Activated naive CD4-positive, alpha-beta T cell treated with anti-CD3 and anti-CD28 coated beads, Interleukin-2, amount 50 U/mL, for 24 hours (primary cell): ENCODE data around the gene ATIC.

Experiments used
- H3K27ac Mint-ChIP-seq: one replicate; pipeline ENCODE4 v1.8.0; 2021; ENCODE audit warnings: mild to moderate bottlenecking, mixed read lengths
- H3K27me3 Mint-ChIP-seq: one replicate; pipeline ENCODE4 v1.8.0; 2021; ENCODE audit warnings: mixed read lengths
- H3K36me3 Mint-ChIP-seq: one replicate; pipeline ENCODE4 v1.8.0; 2021; ENCODE audit warnings: mixed read lengths
- H3K4me1 Mint-ChIP-seq: one replicate; pipeline ENCODE4 v1.8.0; 2021; ENCODE audit warnings: mixed read lengths
- H3K4me3 Mint-ChIP-seq: one replicate; pipeline ENCODE4 v1.8.0; 2021; ENCODE audit warnings: mild to moderate bottlenecking, mixed read lengths
- H3K9me3 Mint-ChIP-seq: one replicate; pipeline ENCODE4 v1.8.0; 2021; ENCODE audit warnings: mixed read lengths

Gene ATIC

DNA sequence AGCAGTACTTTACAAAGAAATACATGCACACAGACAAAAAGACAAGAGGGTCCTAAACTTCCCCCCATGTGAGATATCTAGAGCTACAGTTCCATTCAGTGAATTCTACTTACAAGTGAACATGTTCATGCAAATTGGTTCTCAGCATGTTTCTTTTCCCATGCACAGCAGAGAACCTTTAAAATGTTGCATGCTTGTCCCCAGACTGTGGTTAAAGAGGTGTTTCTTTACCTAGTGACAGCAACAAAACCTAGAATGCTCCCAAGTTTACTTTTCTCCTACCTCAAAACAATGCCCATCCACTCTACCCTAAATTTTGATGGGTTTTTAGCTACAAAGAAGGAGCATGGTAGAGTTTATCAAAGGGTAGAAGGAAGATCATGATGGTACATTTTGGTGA is 80.3 kb downstream of the ATIC start:
- Mint-ChIP-seq H3K36me3 (no peaks in the 10 kb centered on the region), H3K9me3 (no peaks in the 10 kb centered on the region), H3K4me1 (no peaks in the 10 kb centered on the region), H3K27me3 (peaks cover 2% of the 10 kb centered on the region), H3K4me3 (no peak overlapping the region), H3K27ac (no peak overlapping the region)

GRCh38 chr2:215392687-215393270 is 80.9 kb downstream of the ATIC start:
- Mint-ChIP-seq H3K27me3 (peaks cover 2% of the 10 kb centered on the region), H3K9me3 (no peaks in the 10 kb centered on the region), H3K4me1 (no peaks in the 10 kb centered on the region), H3K36me3 (no peaks in the 10 kb centered on the region), H3K27ac (no peak overlapping the region), H3K4me3 (no peak overlapping the region)

DNA sequence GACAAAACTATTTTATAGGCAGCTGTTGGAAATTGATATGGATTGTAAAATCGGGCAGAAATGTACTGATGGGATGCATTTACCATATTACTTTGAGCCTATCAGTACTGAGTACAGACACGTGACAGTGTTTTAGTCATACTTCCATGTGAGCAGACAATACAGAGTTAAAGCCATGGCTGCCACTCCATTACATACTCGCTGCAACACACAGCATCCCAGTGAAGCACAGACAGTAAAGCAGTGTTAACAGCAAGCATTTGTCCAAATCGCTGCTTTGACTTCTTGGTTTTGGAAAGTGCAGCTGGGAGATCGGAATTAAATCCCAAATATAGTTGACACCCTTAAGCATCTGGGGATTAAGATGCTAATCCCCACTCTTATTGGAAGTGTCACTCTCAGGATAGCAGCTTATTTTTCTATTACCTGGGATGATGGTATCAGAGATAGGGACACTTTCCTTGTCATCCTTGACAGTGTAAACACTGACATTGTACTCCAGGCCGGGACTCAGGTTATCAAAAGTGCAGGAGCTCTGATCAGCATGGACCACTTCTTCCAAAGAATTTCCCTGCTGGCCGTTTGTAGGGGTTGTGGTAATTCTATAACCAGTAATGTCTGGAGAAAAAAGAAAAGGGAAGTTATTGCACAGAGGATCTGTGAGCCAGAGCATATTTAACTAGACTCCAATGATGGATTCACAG is 82.4 kb downstream of the ATIC start:
- no peaks in the 10 kb centered on the region for H3K36me3 Mint-ChIP-seq
- H3K4me3 Mint-ChIP-seq, result no peak overlapping the region

GRCh38 chr2:215395687-215396460 is 84.0 kb downstream of the ATIC start:
- no peaks in the 10 kb centered on the region for H3K36me3 Mint-ChIP-seq
- H3K9me3 Mint-ChIP-seq, result no peaks in the 10 kb centered on the region
- no peaks in the 10 kb centered on the region for H3K4me1 Mint-ChIP-seq
- no peak overlapping the region for H3K4me3 Mint-ChIP-seq
- peaks cover 6% of the 10 kb centered on the region for H3K27me3 Mint-ChIP-seq
- H3K27ac Mint-ChIP-seq, result no peak overlapping the region

More for the DNA sequence above, 82.4 kb downstream of the ATIC start:
- Mint-ChIP-seq H3K4me1 (no peaks in the 10 kb centered on the region), H3K27ac (no peak overlapping the region), H3K9me3 (no peaks in the 10 kb centered on the region), H3K27me3 (peaks cover 5% of the 10 kb centered on the region)

- H3K4me1 Mint-ChIP-seq, result no peaks in the 10 kb centered on the region
- H3K4me3 Mint-ChIP-seq, result no peak overlapping the region
- H3K36me3 Mint-ChIP-seq, result no peaks in the 10 kb centered on the region
- H3K27me3 Mint-ChIP-seq, result peaks cover 6% of the 10 kb centered on the region
- H3K9me3 Mint-ChIP-seq, result no peaks in the 10 kb centered on the region
- no peak overlapping the region for H3K27ac Mint-ChIP-seq
Measured at GRCh38 chr2:215396595-215397313, 84.9 kb downstream of the ATIC start.

- Mint-ChIP-seq H3K27me3 (peaks cover 6% of the 10 kb centered on the region), H3K36me3 (no peaks in the 10 kb centered on the region), H3K4me1 (no peaks in the 10 kb centered on the region), H3K9me3 (no peaks in the 10 kb centered on the region), H3K4me3 (no peak overlapping the region), H3K27ac (no peak overlapping the region)
Measured at GRCh38 chr2:215397632-215398341, 85.9 kb downstream of the ATIC start.

DNA sequence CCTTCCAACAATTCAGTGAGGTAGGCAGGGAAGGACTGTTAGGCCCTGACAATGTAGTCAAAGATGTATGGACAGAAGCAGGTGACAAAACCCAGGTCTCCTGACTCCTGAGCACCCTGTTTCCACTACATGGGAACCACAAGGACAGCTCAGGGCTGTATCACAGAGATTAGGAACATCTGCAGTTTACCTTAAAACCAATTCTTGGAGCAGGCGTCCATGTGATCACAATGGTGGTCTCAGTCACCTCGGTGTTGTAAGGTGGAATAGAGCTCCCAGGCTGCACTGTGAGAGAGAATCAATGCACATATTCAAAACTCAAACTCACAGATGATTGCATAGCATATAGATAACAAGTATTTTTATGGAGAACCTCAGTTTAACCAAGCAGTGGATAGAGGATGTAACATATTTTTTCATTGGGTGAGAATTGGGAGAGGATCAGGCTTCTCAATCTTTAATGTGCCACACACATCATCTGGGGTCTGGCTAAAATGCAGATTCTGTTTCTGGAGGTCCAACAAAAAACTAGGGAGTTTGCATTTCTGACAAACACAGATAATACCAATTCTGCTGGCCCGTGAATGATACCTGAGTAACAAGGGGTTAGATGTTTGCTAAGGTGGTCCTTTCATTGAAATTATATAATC is 87.3 kb downstream of the ATIC start:
- Mint-ChIP-seq H3K27ac (no peak overlapping the region), H3K4me3 (no peak overlapping the region), H3K4me1 (no peaks in the 10 kb centered on the region), H3K27me3 (peaks cover 6% of the 10 kb centered on the region), H3K9me3 (no peaks in the 10 kb centered on the region), H3K36me3 (no peaks in the 10 kb centered on the region)
